HG02970 (cell line): ENCODE measurements around the gene COL26A1.
A peak's percentile ranks its signal among the peaks of the same experiment; 100 is the strongest.
"Not testable (repeated sequence)": the region's sequence is repeated elsewhere in the genome, so short reads cannot be mapped to it uniquely, and the experiment has no call there.

Source experiments
- ATAC-seq: cut with Tn5 transposase; IDR thresholded peaks from one replicate; pipeline ENCODE4 v1.9.1; 2021; ENCODE audit warnings: mild to moderate bottlenecking, moderate library complexity, moderate number of reproducible peaks; ENCODE audit not compliant: unreplicated experiment, low FRiP score

The COL26A1 gene

DNA sequence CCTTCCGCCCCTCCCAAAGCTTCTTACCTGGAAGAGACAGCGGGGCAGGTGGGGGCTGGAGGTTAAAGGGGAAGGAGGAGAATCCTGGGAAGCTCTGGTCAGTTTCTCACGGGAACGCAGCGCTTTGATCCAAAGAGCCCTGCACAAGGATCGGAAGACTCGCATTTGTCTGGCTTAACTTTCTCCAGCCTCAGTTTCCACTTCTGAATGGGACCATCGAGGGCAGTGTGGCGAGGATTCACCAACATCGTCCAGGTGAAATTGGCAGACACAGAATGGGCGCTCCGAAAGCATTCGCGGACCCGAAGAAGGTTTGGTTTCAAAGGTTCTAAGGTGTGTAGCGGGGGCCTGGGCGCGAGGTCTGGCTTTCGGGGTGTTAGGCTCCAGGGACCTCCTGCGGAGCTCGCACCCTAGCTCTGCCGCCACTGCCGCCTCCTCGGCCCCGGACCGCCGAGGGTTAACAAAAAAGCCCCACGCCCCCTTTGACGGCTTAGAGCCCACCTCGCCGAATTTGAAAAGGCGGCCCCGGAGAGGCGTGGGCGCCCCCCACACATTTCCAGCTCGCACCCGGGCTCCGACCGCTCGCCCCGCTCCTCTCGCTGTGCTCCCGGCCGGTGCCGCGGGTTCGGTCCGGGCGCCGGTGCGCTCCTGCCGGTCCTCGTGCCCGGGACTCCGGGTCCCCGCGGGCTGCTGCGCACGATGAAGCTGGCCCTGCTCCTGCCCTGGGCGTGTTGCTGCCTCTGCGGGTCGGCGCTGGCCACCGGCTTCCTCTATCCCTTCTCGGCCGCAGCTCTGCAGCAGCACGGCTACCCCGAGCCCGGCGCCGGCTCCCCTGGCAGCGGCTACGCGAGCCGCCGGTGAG is at the start of gene COL26A1:
Gene COL26A1 (plus strand): TSS at position 542 of the 862 bp plus-strand sequence. CDS start 158 bp downstream, at position 700.
- no peak for ATAC-seq

DNA sequence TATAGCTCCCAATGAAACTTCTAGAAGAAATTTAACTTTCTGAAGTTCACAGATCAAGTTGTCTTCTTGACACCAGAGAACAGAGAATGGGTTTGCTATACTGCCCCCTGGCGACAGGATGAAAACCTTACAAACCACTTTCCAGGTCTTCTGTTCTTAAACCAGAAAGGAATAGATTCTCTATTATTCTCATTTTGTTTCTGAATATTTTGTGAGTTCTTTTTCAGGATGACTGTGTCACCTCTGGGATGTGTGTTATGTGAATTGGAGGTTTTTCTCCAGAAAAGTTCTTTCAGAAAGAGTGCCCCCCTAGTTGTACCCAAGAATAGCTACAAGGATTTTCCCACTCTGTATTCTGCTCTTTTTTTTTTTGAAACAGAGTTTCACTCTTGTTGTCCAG is 47.3 kb upstream of the COL26A1 start:
- ATAC-seq: no peak

GRCh38 chr7:101319401-101319800 is 43.3 kb upstream of the COL26A1 start:
- no peak for ATAC-seq

DNA sequence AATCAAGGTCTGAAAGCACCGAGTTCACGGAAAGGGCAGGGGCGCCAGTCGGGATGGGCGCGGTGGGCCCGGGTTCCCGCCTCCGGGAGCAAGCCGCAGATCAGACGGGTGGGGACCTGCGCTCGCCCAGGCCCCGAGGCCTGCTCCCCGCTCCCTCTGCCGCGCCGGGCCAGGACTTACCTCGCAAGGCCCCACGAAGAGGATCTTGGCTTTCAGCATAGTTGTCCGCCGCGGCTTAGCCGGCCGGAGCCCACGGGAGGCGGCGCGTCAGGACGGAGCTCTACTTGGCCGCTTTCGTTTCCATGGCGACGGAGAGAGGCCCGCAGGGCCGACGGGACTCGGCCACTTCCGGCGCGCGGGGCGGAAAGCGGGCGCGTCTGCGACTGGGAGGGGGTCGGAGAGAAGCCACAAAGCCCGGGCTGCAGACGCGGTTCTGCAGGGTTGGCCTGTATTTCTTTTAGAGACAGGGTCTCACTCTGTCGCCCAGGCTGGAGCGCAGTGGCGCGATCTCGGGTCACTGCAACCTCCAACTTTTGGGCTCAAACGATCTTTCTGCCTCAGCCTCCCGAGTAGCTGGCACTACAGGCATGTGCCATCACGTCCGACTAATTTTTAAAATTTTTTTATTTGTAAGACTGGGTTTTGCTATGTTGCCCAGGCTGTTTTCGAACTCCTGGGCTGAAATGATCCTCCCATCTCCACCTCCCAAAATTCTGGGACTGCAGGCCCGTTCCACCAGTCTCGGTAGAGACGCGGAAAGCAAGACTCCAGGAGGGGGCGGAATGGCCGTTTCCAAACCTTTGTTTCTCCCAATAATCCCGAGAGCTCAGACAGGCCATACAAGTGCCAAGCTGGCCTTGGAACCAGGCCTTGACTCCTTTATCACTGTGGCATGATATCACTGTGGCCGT is 40.9 kb upstream of the COL26A1 start, which contains the start of gene IFT22:
Gene IFT22 (minus strand): TSS at position 322 of the 911 bp plus-strand sequence. CDS start 103 bp downstream, at position 219.
- ATAC-seq: peak; percentile 86

- ATAC-seq: no peak
These were observed 34.5 kb upstream of the COL26A1 start for GRCh38 chr7:101328159-101328558.

DNA sequence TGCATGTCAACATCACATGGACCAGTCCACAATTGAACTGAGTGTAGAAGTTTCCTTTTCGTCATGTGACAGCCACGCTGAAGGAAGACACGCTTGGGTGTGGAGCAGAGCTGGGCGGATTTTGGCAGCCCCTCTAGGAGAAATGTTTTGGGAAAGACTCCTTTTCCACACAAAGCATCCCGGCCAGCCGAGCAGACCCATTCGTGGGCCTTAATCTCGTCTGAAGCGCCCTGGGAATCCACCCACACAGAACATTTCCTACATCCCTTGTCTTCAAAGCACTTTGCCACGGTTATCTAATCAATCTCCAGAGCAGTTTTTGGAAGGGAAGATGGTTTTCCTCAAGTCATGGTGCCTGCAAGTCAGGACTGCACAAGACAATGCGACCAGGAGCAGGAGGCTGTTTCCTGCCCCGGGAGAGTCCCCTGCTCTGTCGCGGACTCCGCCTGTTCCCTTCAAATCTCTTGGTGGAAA is 32.6 kb upstream of the COL26A1 start:
- ATAC-seq: no peak

GRCh38 chr7:101332026-101332425 is 30.6 kb upstream of the COL26A1 start:
- no peak for ATAC-seq

DNA sequence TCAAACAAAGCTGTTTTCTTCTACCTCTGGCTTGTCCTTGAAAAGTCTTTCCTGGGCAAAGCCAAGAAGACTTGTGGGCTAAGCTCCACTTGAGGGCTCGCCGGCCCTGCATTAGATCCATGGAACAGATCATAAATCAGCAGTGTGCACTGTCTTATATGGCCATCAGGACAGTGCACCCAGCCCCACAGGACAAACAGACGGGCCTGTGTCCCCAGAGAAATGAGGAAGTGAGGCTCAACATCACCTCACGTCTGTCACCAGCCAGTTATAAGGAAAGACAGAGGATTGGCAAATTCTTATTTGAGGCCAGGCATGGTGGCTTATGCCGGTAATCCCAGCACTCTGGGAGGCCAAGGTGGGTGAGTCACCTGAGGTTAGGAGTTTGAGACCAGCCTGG is 28.8 kb upstream of the COL26A1 start:
- ATAC-seq: no peak

GRCh38 chr7:101340379-101340778 is 22.3 kb upstream of the COL26A1 start:
- no peak for ATAC-seq

- no peak for ATAC-seq
These were observed 19.8 kb upstream of the COL26A1 start for GRCh38 chr7:101342892-101343291.

GRCh38 chr7:101347477-101347876 is 15.2 kb upstream of the COL26A1 start:
- no peak for ATAC-seq

- not testable (repeated sequence) for ATAC-seq
These were observed 14.1 kb upstream of the COL26A1 start for GRCh38 chr7:101348456-101349067.

DNA sequence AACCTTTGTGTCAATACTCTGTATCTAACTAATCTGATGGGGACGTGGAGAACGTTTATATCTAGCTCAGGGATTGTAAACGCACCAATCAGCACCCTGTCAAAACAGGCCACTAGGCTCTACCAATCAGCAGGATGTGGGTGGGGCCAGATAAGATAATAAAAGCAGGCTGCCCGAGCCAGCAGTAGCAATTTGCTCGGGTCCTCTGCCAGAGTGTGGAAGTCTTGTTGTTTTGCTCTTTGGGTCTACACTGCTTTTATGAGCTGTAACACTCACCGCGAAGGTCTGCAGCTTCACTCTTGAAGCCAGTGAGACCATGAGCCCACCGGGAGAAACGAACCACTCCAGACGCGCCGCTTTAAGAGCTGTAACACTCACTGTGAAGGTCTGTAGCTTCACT is 13.4 kb upstream of the COL26A1 start:
- not testable (repeated sequence) for ATAC-seq

- no peak for ATAC-seq
These were observed 9.8 kb upstream of the COL26A1 start for GRCh38 chr7:101352920-101353308.

DNA sequence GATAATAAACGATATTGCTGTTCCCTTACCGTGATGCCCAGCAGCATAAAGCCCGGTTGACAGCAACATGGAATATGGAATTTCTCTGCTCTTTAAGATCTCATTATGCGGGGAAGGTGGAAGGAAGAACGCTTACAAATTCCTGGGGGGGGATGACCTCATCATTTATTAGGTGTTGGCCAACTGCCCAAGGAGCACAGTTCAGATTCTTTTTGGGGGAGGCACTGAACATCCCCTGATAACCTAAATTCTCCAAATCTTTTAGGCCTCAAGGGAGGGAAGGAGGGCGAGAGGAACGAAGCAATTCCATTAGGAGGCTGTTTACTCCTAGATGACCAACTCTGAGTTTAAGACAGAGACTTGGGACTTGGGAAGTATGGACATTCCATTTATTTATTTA is 5.2 kb upstream of the COL26A1 start:
- no peak for ATAC-seq

- no peak for ATAC-seq
These were observed 590 bp downstream of the COL26A1 start for GRCh38 chr7:101363196-101363733.

DNA sequence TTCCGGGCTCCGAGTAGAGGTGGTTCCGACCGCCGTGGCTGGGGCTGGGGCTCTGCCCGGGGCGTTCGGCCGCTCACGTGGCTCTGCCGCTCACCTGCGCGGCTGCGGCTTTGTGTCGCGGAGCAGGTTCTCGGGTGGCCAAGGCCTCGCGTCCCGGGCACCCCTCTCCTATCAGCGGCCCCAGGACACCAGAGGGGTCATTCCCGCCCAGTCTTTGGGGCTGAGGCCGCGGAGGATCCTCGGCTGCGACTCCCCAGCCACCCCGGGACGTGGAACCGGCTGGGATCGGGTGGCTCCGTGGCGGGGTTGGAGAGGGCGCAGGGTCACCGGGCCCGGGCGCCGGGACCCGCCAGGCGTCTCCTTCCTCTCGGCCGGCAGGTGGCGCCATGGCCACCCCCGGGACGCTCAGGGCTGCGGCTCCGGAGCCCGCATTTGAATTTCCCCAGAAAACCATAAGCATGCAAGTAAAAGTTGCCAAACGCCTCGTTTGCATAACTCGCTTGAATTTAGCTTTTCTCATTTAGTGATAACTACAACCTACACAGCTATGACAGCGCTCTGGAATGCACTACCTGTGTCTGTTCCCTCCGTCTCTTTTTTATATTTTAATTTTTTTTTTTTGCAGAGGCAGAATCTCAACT is 1.2 kb downstream of the COL26A1 start:
- peak; percentile 75 for ATAC-seq

DNA sequence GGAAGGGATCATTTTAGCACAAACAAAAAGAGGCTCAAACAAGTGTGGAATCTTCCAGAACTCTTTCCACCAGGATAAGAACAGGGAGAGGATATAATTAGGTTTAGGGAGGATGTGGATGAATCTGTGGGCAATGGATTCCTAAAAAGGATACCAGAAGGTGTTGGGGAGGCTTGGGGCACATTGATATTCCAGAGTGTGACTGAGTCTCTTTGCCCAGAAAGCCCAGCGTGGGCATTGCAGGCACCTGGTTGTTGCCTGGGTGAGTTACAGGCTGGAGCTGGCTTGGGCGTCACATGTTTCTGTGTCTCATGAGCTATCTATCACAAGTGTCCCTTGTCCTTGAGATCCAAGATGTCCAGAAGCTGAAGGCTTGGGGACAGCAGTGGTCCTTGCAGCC is 3.3 kb downstream of the COL26A1 start:
- ATAC-seq: no peak

- ATAC-seq: no peak
These were observed 5.0 kb downstream of the COL26A1 start for GRCh38 chr7:101367676-101368075.
